Liver (tissue), 9 donors: ENCODE results near the gene KLHL28. TPM values are rescaled to one million over a fixed set of nuclear protein-coding genes. Genes with fewer than 3 reads are reported as not detected.
A peak's percentile ranks its signal among the peaks of the same experiment; 100 is the strongest.

Experiments used
- DNase-seq: peaks from one replicate; pipeline ENCODE4 v3.0.0-alpha.2; 2017; ENCODE audit warnings: low spot score
- H3K27ac ChIP-seq, 2 donors: one replicate each; pipeline ENCODE4 v1.7.0; 2013; ENCODE audit warnings: inconsistent platforms in 2 of 2, low read length in 2 of 2, control low read depth in 1 of 2, low read depth in 1 of 2, mild to moderate bottlenecking in 1 of 2
- H3K27me3 ChIP-seq, 4 donors: one replicate each; pipeline versions ENCODE4 v1.6.1 to v1.7.0; 2013; ENCODE audit warnings: low read length in 3 of 4, inconsistent platforms in 1 of 4, mild to moderate bottlenecking in 1 of 4, moderate library complexity in 1 of 4; ENCODE audit not compliant: control insufficient read depth in 4 of 4, insufficient read depth in 4 of 4
- H3K36me3 ChIP-seq, 4 donors: one replicate each; pipeline versions ENCODE4 v1.6.1 to v1.7.0; 2013; ENCODE audit warnings: low read length in 3 of 4, mild to moderate bottlenecking in 3 of 4, low read depth in 1 of 4, moderate library complexity in 1 of 4; ENCODE audit not compliant: control insufficient read depth in 4 of 4, insufficient read depth in 3 of 4
- H3K4me1 ChIP-seq, 4 donors: one replicate each; pipeline versions ENCODE4 v1.6.1 to v1.7.0; 2013; ENCODE audit warnings: low read length in 3 of 4, mild to moderate bottlenecking in 3 of 4, moderate library complexity in 1 of 4; ENCODE audit not compliant: control insufficient read depth in 4 of 4, insufficient read depth in 4 of 4
- H3K4me3 ChIP-seq, 3 donors: one replicate each; pipeline versions ENCODE4 v1.6.1 to v1.7.0; 2013; ENCODE audit warnings: low read length in 3 of 3, control low read depth in 1 of 3, low read depth in 1 of 3, mild to moderate bottlenecking in 1 of 3
- H3K9ac ChIP-seq, 2 donors: one replicate each; pipeline ENCODE4 v1.7.0; 2013; ENCODE audit warnings: low read length in 2 of 2, mild to moderate bottlenecking in 2 of 2, moderate library complexity in 2 of 2, control low read depth in 1 of 2, low read depth in 1 of 2
- H3K9me3 ChIP-seq, 4 donors: one replicate each; pipeline versions ENCODE4 v1.6.1 to v1.7.0; 2013; ENCODE audit warnings: low read length in 3 of 4; ENCODE audit not compliant: control insufficient read depth in 4 of 4
- EGR1 ChIP-seq, 2 donors: IDR thresholded peaks; 2 replicates each; pipeline ENCODE4 v1.6.1; 2016 to 2018; ENCODE audit warnings: antibody characterized with exemption in 2 of 2, low read depth in 2 of 2
- FOXA1 ChIP-seq: IDR thresholded peaks from 2 replicates; pipeline ENCODE4 v1.6.1; 2016; ENCODE audit warnings: antibody characterized with exemption
- FOXA2 ChIP-seq: IDR thresholded peaks from 2 replicates; pipeline ENCODE4 v1.6.1; 2016; ENCODE audit warnings: antibody characterized with exemption
- GABPA ChIP-seq, 2 donors: IDR thresholded peaks in 1 of 2; conservative IDR thresholded peaks in 1 of 2; 2 replicates each; pipeline ENCODE4 v1.6.1; 2016; ENCODE audit warnings: antibody characterized with exemption in 2 of 2, mild to moderate bottlenecking in 1 of 2, moderate library complexity in 1 of 2
- HNF4A ChIP-seq, 2 donors: conservative IDR thresholded peaks; 2 replicates each; pipeline ENCODE4 v1.6.1; 2016; ENCODE audit warnings: antibody characterized with exemption in 2 of 2, mild to moderate bottlenecking in 2 of 2
- HNF4G ChIP-seq: IDR thresholded peaks from 2 replicates; pipeline ENCODE4 v1.6.1; 2016; ENCODE audit warnings: antibody characterized with exemption
- JUND ChIP-seq, 2 donors: IDR thresholded peaks; 2 replicates each; pipeline ENCODE4 v1.6.1; 2016; ENCODE audit warnings: antibody characterized with exemption in 2 of 2
- NR2F2 ChIP-seq: IDR thresholded peaks from 2 replicates; pipeline ENCODE4 v1.6.1; 2016; ENCODE audit warnings: antibody characterized with exemption
- RAD21 ChIP-seq, 2 donors: IDR thresholded peaks; 2 replicates each; pipeline ENCODE4 v1.6.1; 2016; ENCODE audit warnings: antibody characterized with exemption in 2 of 2, mild to moderate bottlenecking in 2 of 2
- RXRA ChIP-seq, 2 donors: IDR thresholded peaks; 2 replicates each; pipeline ENCODE4 v1.6.1; 2017 to 2018; ENCODE audit warnings: antibody characterized with exemption in 2 of 2, mild to moderate bottlenecking in 1 of 2
- SP1 ChIP-seq: IDR thresholded peaks from 2 replicates; pipeline ENCODE4 v1.6.1; 2018; ENCODE audit warnings: antibody characterized with exemption, mild to moderate bottlenecking
- TAF1 ChIP-seq: conservative IDR thresholded peaks from 2 replicates; pipeline ENCODE4 v1.6.1; 2016; ENCODE audit warnings: antibody characterized with exemption, mild to moderate bottlenecking
- YY1 ChIP-seq: IDR thresholded peaks from 2 replicates; pipeline ENCODE4 v1.6.1; 2016; ENCODE audit warnings: antibody characterized with exemption, mild to moderate bottlenecking
- WGBS: extraction: QIAGEN DNeasy Blood & Tissue Kit; methylation state at CpG from one replicate; pipeline ENCODE4 v1.1.7; 2013; 5-methylcytosine and 5-hydroxymethylcytosine counted together
- polyA plus RNA-seq, 2 donors: library from polyadenylated mRNA; stranded (reverse) in 1 of 2; unstranded in 1 of 2; fragments of 200-250 nt in 1 of 2; fragments of >200 nt in 1 of 2; fragmentation: Nextera tagmentation in 1 of 2; extraction: Ambion mirVana in 1 of 2; gene quantifications; one replicate each; pipeline versions ENCODE4 v1.2.1 to v1.2.3, GENCODE V29; 2013 to 2015
- total RNA-seq, 2 donors: library from RNA; depleted of rRNA; stranded (reverse); fragments of >200 nt; gene quantifications; one replicate each; pipeline ENCODE4 v1.2.3, GENCODE V29; 2014
- TF ChIP-seq, protein P1 (sequence below): IDR thresholded peaks from 2 replicates; pipeline ENCODE4 v1.6.1; 2016; ENCODE audit warnings: antibody characterized with exemption
- TF ChIP-seq, protein P2 (sequence below): fragments of 150-350 bp; IDR thresholded peaks from 2 replicates; pipeline ENCODE4 v1.5.1; 2017; ENCODE audit warnings: improper control_type of control experiment, low read depth, low read length; ENCODE audit not compliant: missing input control
- TF ChIP-seq, protein P3 (sequence below): IDR thresholded peaks from 2 replicates; pipeline ENCODE4 v1.6.1; 2016; ENCODE audit warnings: antibody characterized with exemption, mild to moderate bottlenecking
- TF ChIP-seq, protein P4 (sequence below): IDR thresholded peaks from 2 replicates; pipeline ENCODE4 v1.6.1; 2016; ENCODE audit warnings: antibody characterized with exemption
- TF ChIP-seq, protein P5 (sequence below): IDR thresholded peaks from 2 replicates; pipeline ENCODE4 v1.6.1; 2016; ENCODE audit warnings: antibody characterized with exemption
- donor health status: healthy.
- donor health status: healthy.
- donor health status: healthy.
- donor health status: healthy.
- donor health status: healthy.

Gene KLHL28
- total and polyA plus RNA-seq, 4 donors: 2.3 to 7.9 (median 5.7) TPM

DNA sequence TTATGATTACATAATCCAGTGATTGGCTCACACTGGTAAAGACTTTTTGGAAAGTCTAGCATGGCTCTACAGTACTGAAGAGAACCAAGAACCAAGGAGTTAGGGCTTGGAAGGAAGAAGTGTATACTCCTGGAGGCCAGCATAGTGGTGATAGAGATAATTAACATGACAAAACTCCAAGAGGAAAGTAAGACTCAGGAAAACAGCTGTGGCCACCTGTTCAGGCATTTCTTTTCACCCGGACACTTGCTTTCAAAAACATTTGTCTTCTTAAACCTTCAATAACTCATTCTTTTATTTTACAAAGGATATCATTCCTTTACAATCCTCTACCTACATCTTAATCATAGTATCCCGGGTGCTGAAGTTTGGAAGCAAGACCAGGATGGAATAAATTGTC lies 50.9 kb downstream of the KLHL28 start:
- no peak for DNase-seq
- 92% methylated on average over 2 of the region's 2 CpGs for WGBS

DNA sequence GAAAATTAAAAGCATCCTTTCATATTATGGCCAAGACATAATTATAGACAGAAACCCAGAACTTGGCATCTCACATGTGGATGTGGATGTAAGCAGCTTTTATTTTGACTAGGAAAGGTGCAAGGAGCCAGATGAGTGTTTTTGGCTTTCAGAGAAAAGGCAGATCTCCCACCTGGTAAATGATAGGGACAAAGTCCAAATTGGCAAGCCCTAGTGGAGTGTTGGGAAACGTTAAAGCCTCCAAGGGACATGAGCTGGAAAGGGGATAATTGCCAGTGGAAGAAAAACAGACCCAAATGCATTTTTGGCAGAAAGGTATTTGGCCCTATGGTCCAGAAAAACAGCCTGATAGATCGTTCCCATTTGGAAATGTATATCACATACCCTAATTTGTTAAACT lies 60.1 kb downstream of the KLHL28 start:
- Histone ChIP-seq H3K27ac (no peak overlapping the region), H3K36me3 (peaks cover 3 to 13% (median 3%) of the 10 kb centered on the region in 4 donors), H3K4me1 (peaks cover 6 to 20% (median 9%) of the 10 kb centered on the region in 4 donors), H3K9me3 (no peaks in the 10 kb centered on the region), H3K27me3 (no peaks in the 10 kb centered on the region), H3K4me3 (no peak overlapping the region), H3K9ac (no peak overlapping the region)
- TF ChIP-seq SP1: peak; percentile 20
- no peak for TF ChIP-seq YY1
- TF ChIP-seq HNF4A (conservative IDR thresholded peaks at IDR 0.05): peak; percentile 77 to 87
- no peak for TF ChIP-seq RXRA (IDR thresholded peaks at IDR 0.05)
- TF ChIP-seq, protein P1, sequence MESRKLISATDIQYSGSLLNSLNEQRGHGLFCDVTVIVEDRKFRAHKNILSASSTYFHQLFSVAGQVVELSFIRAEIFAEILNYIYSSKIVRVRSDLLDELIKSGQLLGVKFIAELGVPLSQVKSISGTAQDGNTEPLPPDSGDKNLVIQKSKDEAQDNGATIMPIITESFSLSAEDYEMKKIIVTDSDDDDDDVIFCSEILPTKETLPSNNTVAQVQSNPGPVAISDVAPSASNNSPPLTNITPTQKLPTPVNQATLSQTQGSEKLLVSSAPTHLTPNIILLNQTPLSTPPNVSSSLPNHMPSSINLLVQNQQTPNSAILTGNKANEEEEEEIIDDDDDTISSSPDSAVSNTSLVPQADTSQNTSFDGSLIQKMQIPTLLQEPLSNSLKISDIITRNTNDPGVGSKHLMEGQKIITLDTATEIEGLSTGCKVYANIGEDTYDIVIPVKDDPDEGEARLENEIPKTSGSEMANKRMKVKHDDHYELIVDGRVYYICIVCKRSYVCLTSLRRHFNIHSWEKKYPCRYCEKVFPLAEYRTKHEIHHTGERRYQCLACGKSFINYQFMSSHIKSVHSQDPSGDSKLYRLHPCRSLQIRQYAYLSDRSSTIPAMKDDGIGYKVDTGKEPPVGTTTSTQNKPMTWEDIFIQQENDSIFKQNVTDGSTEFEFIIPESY: no peak
- TF ChIP-seq, protein P2, sequence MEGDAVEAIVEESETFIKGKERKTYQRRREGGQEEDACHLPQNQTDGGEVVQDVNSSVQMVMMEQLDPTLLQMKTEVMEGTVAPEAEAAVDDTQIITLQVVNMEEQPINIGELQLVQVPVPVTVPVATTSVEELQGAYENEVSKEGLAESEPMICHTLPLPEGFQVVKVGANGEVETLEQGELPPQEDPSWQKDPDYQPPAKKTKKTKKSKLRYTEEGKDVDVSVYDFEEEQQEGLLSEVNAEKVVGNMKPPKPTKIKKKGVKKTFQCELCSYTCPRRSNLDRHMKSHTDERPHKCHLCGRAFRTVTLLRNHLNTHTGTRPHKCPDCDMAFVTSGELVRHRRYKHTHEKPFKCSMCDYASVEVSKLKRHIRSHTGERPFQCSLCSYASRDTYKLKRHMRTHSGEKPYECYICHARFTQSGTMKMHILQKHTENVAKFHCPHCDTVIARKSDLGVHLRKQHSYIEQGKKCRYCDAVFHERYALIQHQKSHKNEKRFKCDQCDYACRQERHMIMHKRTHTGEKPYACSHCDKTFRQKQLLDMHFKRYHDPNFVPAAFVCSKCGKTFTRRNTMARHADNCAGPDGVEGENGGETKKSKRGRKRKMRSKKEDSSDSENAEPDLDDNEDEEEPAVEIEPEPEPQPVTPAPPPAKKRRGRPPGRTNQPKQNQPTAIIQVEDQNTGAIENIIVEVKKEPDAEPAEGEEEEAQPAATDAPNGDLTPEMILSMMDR: no peak
- TF ChIP-seq, protein P3, sequence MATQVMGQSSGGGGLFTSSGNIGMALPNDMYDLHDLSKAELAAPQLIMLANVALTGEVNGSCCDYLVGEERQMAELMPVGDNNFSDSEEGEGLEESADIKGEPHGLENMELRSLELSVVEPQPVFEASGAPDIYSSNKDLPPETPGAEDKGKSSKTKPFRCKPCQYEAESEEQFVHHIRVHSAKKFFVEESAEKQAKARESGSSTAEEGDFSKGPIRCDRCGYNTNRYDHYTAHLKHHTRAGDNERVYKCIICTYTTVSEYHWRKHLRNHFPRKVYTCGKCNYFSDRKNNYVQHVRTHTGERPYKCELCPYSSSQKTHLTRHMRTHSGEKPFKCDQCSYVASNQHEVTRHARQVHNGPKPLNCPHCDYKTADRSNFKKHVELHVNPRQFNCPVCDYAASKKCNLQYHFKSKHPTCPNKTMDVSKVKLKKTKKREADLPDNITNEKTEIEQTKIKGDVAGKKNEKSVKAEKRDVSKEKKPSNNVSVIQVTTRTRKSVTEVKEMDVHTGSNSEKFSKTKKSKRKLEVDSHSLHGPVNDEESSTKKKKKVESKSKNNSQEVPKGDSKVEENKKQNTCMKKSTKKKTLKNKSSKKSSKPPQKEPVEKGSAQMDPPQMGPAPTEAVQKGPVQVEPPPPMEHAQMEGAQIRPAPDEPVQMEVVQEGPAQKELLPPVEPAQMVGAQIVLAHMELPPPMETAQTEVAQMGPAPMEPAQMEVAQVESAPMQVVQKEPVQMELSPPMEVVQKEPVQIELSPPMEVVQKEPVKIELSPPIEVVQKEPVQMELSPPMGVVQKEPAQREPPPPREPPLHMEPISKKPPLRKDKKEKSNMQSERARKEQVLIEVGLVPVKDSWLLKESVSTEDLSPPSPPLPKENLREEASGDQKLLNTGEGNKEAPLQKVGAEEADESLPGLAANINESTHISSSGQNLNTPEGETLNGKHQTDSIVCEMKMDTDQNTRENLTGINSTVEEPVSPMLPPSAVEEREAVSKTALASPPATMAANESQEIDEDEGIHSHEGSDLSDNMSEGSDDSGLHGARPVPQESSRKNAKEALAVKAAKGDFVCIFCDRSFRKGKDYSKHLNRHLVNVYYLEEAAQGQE: no peak
- no peak for TF ChIP-seq EGR1 (IDR thresholded peaks at IDR 0.05; ENCODE audit: low read depth in 2 of 2)
- TF ChIP-seq HNF4G: peak; percentile 50
- TF ChIP-seq GABPA (IDR thresholded peaks at IDR 0.05 in 1 of 2, conservative IDR thresholded peaks at IDR 0.05 in 1 of 2): no peak
- TF ChIP-seq, protein P4, sequence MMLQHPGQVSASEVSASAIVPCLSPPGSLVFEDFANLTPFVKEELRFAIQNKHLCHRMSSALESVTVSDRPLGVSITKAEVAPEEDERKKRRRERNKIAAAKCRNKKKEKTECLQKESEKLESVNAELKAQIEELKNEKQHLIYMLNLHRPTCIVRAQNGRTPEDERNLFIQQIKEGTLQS: no peak
- no peak for TF ChIP-seq NR2F2
- no peak for TF ChIP-seq FOXA2
- TF ChIP-seq, protein P5, sequence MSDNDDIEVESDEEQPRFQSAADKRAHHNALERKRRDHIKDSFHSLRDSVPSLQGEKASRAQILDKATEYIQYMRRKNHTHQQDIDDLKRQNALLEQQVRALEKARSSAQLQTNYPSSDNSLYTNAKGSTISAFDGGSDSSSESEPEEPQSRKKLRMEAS: no peak
- TF ChIP-seq TAF1: no peak
- TF ChIP-seq RAD21 (IDR thresholded peaks at IDR 0.05): no peak
- no peak for TF ChIP-seq JUND (IDR thresholded peaks at IDR 0.05)
- no peak for TF ChIP-seq FOXA1
- 31% methylated on average over 2 of the region's 2 CpGs for WGBS
- DNase-seq: no peak

More for the DNA sequence above, 50.9 kb downstream of the KLHL28 start:
- Histone ChIP-seq H3K27ac (no peak overlapping the region), H3K4me3 (no peak overlapping the region), H3K9ac (no peak overlapping the region), H3K4me1 (peaks cover 0 to 5% (median 3%) of the 10 kb centered on the region in 4 donors), H3K9me3 (peaks cover 0 to 7% (median 1%) of the 10 kb centered on the region in 4 donors), H3K27me3 (peaks cover 0 to 2% (median 0%) of the 10 kb centered on the region in 4 donors), H3K36me3 (peaks cover 0 to under 1% (median 0%) of the 10 kb centered on the region in 4 donors)
- TF ChIP-seq, protein P2: no peak
- TF ChIP-seq FOXA2 (no peak), SP1 (no peak)
- TF ChIP-seq, protein P5: no peak
